K562 treated with DMSO at 1 percent for 12 hours (cell line): ENCODE data around the gene TUSC1. TPM values are rescaled to one million over a fixed set of nuclear protein-coding genes. Genes with fewer than 3 reads are reported as not detected.

Source experiments
- total RNA-seq: library from RNA; unstranded; fragments of 300-600 nt; gene quantifications from 2 replicates; pipeline ENCODE4 v1.2.3, GENCODE V29; 2022; ENCODE audit not compliant: insufficient read depth

Gene TUSC1
- total RNA-seq, result not detected in 2 replicates

DNA sequence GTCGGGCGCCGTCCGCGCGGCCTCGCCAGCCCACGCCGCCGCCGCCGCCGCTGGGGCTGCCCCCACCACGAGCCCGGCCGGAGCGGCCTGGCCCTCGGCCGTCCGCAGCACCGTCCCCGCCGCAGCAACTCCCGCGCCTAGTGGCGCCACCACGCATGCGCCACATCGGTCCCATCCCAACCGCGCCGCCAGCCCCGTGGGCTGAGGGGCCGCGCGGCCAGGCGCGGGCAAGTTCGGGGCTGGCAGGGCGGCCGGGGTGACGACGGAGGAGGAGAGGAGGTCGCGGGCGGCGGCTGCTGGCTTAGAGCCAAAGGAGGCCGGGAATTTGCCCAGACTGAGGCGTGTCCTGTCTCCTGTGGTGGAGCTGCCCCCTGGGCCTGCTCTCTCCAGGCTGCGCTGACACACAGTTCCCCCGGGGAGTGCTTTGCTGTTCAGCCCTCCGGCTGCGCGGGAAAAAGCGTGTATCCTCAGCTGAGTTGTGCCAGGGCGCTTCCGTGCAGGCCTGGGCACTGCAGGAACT lies at the start of gene TUSC1:
Gene TUSC1 (minus strand): TSS at position 298 of the 520 bp plus-strand sequence. CDS start 132 bp downstream, at position 166.

